Neural progenitor cell (in vitro differentiated cells): ENCODE results near the gene CEP128. TPM values are rescaled to one million over a fixed set of nuclear protein-coding genes. Genes with fewer than 3 reads are reported as not detected.

ENCODE experiments used
- DNase-seq: peaks from one replicate; pipeline ENCODE4 v3.0.0-alpha.2; 2016; ENCODE audit warnings: low spot score
- H2AFZ ChIP-seq: fragments of 200-600 bp; sonication (generic); replicated peaks from 2 replicates; pipeline ENCODE4 v1.6.1; 2016; ENCODE audit warnings: antibody characterized with exemption
- H3F3A ChIP-seq: fragments of 200-600 bp; sonication (generic); 2 replicates; pipeline ENCODE4 v1.6.1; 2016; ENCODE audit warnings: antibody characterized with exemption, low read depth
- H3K27ac ChIP-seq: fragments of 200-600 bp; sonication (generic); 2 replicates; pipeline ENCODE4 v1.5.1; 2016; ENCODE audit warnings: mild to moderate bottlenecking
- H3K27me3 ChIP-seq: fragments of 200-600 bp; sonication (generic); 2 replicates; pipeline ENCODE4 v1.6.1; 2016; ENCODE audit warnings: mild to moderate bottlenecking, moderate library complexity
- H3K36me3 ChIP-seq: fragments of 200-600 bp; sonication (generic); 2 replicates; pipeline ENCODE4 v1.5.1; 2016
- H3K4me1 ChIP-seq: fragments of 200-600 bp; sonication (generic); 2 replicates; pipeline ENCODE4 v1.6.1; 2016; ENCODE audit warnings: mixed run types
- H3K4me2 ChIP-seq: fragments of 200-600 bp; sonication (generic); 2 replicates; pipeline ENCODE4 v1.6.1; 2016
- H3K4me3 ChIP-seq: fragments of 200-600 bp; sonication (generic); 2 replicates; pipeline ENCODE4 v1.5.1; 2016
- H3K79me2 ChIP-seq: fragments of 200-600 bp; sonication (generic); 2 replicates; pipeline ENCODE4 v1.6.1; 2016; ENCODE audit warnings: low read depth
- H3K9ac ChIP-seq: fragments of 200-600 bp; sonication (generic); 2 replicates; pipeline ENCODE4 v1.6.1; 2016
- H3K9me3 ChIP-seq: fragments of 200-600 bp; sonication (generic); 2 replicates; pipeline ENCODE4 v1.5.1; 2016; ENCODE audit warnings: low read depth
- H4K20me1 ChIP-seq: fragments of 200-600 bp; sonication (generic); 2 replicates; pipeline ENCODE4 v1.6.1; 2016; ENCODE audit warnings: low read depth
- H3K27ac Mint-ChIP-seq: 3 replicates; pipeline ENCODE4 v1.8.0; 2021; ENCODE audit warnings: mixed read lengths
- H3K27me3 Mint-ChIP-seq: 2 replicates; pipeline ENCODE4 v1.8.0; 2022; ENCODE audit warnings: low read depth, mild to moderate bottlenecking, inconsistent platforms, moderate library complexity, mixed read lengths; ENCODE audit not compliant: insufficient read depth
- H3K36me3 Mint-ChIP-seq: 3 replicates; pipeline ENCODE4 v1.8.0; 2021; ENCODE audit warnings: mixed read lengths
- H3K4me1 Mint-ChIP-seq: 3 replicates; pipeline ENCODE4 v1.8.0; 2021; ENCODE audit warnings: mixed read lengths
- H3K4me3 Mint-ChIP-seq: 3 replicates; pipeline ENCODE4 v1.8.0; 2021; ENCODE audit warnings: mild to moderate bottlenecking, moderate library complexity, mixed read lengths
- H3K9me3 Mint-ChIP-seq: 3 replicates; pipeline ENCODE4 v1.8.0; 2020; ENCODE audit warnings: mixed read lengths
- CTCF ChIP-seq: fragments of 200-600 bp; sonication (generic); IDR thresholded peaks from 2 replicates; pipeline ENCODE4 v1.5.1; 2017; ENCODE audit warnings: antibody characterized with exemption, mild to moderate bottlenecking
- EZH2 ChIP-seq: fragments of 200-600 bp; sonication (generic); IDR thresholded peaks from 2 replicates; pipeline ENCODE4 v1.6.1; 2017; ENCODE audit warnings: antibody characterized with exemption, mild to moderate bottlenecking, moderate library complexity
- EZH2phosphoT487 ChIP-seq: fragments of 200-600 bp; sonication (generic); IDR thresholded peaks from 2 replicates; pipeline ENCODE4 v1.6.1; 2017; ENCODE audit warnings: antibody characterized with exemption
- total RNA-seq: library from RNA; depleted of rRNA; stranded (reverse); fragments of >200 nt; gene quantifications from 2 replicates; pipeline ENCODE4 v1.2.3, GENCODE V29; 2015; ENCODE audit warnings: low replicate concordance

Gene CEP128
- total RNA-seq, 1 donor from 2014 or later, result 12.1 TPM

GRCh38 chr14:80776657-80777056 is 164.9 kb downstream of the CEP128 start:
- H3K27me3 Mint-ChIP-seq, result peaks cover 2% of the 10 kb centered on the region
- H3K4me1 Mint-ChIP-seq, result no peaks in the 10 kb centered on the region
- Histone ChIP-seq H3K27ac (no peak overlapping the region), H3F3A (no peaks in the 10 kb centered on the region), H3K4me3 (no peak overlapping the region), H2AFZ (no peak overlapping the region), H4K20me1 (no peaks in the 10 kb centered on the region), H3K27me3 (no peaks in the 10 kb centered on the region), H3K9ac (no peak overlapping the region), H3K36me3 (no peaks in the 10 kb centered on the region), H3K4me2 (no peak overlapping the region), H3K4me1 (no peaks in the 10 kb centered on the region), H3K79me2 (no peaks in the 10 kb centered on the region), H3K9me3 (no peaks in the 10 kb centered on the region)
- DNase-seq, result no peak
- no peaks in the 10 kb centered on the region for H3K36me3 Mint-ChIP-seq
- H3K9me3 Mint-ChIP-seq, result no peaks in the 10 kb centered on the region
- TF ChIP-seq CTCF, result no peak
- no peak for TF ChIP-seq EZH2
- TF ChIP-seq EZH2phosphoT487, result no peak
- H3K27ac Mint-ChIP-seq, result no peak overlapping the region
- no peak overlapping the region for H3K4me3 Mint-ChIP-seq

- H3K27me3 Mint-ChIP-seq, result peaks cover 2% of the 10 kb centered on the region
- Histone ChIP-seq H3F3A (no peaks in the 10 kb centered on the region), H3K36me3 (no peaks in the 10 kb centered on the region), H4K20me1 (no peaks in the 10 kb centered on the region), H3K79me2 (no peaks in the 10 kb centered on the region), H3K9me3 (no peaks in the 10 kb centered on the region), H3K27me3 (no peaks in the 10 kb centered on the region), H3K4me3 (no peak overlapping the region), H3K4me1 (no peaks in the 10 kb centered on the region), H3K27ac (no peak overlapping the region), H3K9ac (no peak overlapping the region), H3K4me2 (no peak overlapping the region), H2AFZ (no peak overlapping the region)
- no peak overlapping the region for H3K27ac Mint-ChIP-seq
- H3K9me3 Mint-ChIP-seq, result no peaks in the 10 kb centered on the region
- TF ChIP-seq EZH2phosphoT487 (no peak), CTCF (no peak), EZH2 (no peak)
- DNase-seq, result no peak
- no peaks in the 10 kb centered on the region for H3K36me3 Mint-ChIP-seq
- no peak overlapping the region for H3K4me3 Mint-ChIP-seq
- H3K4me1 Mint-ChIP-seq, result no peaks in the 10 kb centered on the region
Measured at GRCh38 chr14:80776186-80776585, 165.4 kb downstream of the CEP128 start.

- Histone ChIP-seq H3K36me3 (no peaks in the 10 kb centered on the region), H4K20me1 (no peaks in the 10 kb centered on the region), H3K27me3 (no peaks in the 10 kb centered on the region), H3K4me1 (no peaks in the 10 kb centered on the region), H3K4me2 (no peak overlapping the region), H3K9me3 (no peaks in the 10 kb centered on the region), H3K27ac (no peak overlapping the region), H3K79me2 (no peaks in the 10 kb centered on the region), H2AFZ (no peak overlapping the region), H3K9ac (no peak overlapping the region), H3K4me3 (no peak overlapping the region), H3F3A (no peaks in the 10 kb centered on the region)
- Mint-ChIP-seq H3K27ac (no peak overlapping the region), H3K4me1 (no peaks in the 10 kb centered on the region), H3K36me3 (no peaks in the 10 kb centered on the region), H3K27me3 (peaks cover 2% of the 10 kb centered on the region), H3K4me3 (no peak overlapping the region), H3K9me3 (no peaks in the 10 kb centered on the region)
- TF ChIP-seq EZH2phosphoT487, result no peak
- TF ChIP-seq EZH2, result no peak
- no peak for TF ChIP-seq CTCF
- DNase-seq, result no peak
Measured at GRCh38 chr14:80772504-80772903, 169.0 kb downstream of the CEP128 start.

- no peak overlapping the region for H3K4me3 Mint-ChIP-seq
- no peak overlapping the region for H3K4me2 ChIP-seq
- no peaks in the 10 kb centered on the region for H3K79me2 ChIP-seq
- H3K9me3 Mint-ChIP-seq, result no peaks in the 10 kb centered on the region
- H3K4me3 ChIP-seq, result no peak overlapping the region
- no peaks in the 10 kb centered on the region for H3K36me3 Mint-ChIP-seq
- no peak for DNase-seq
- no peak overlapping the region for H2AFZ ChIP-seq
- no peaks in the 10 kb centered on the region for H3K27me3 Mint-ChIP-seq
- no peaks in the 10 kb centered on the region for H3K36me3 ChIP-seq
- H3K27ac Mint-ChIP-seq, result no peak overlapping the region
- no peak overlapping the region for H3K27ac ChIP-seq
- no peaks in the 10 kb centered on the region for H3K4me1 Mint-ChIP-seq
- TF ChIP-seq EZH2phosphoT487 (no peak), EZH2 (no peak), CTCF (no peak)
- no peaks in the 10 kb centered on the region for H3K4me1 ChIP-seq
- no peaks in the 10 kb centered on the region for H3K9me3 ChIP-seq
- no peaks in the 10 kb centered on the region for H3F3A ChIP-seq
- H4K20me1 ChIP-seq, result no peaks in the 10 kb centered on the region
- H3K27me3 ChIP-seq, result no peaks in the 10 kb centered on the region
- H3K9ac ChIP-seq, result no peak overlapping the region
Measured at GRCh38 chr14:80771201-80771600, 170.3 kb downstream of the CEP128 start.
